Measurements from ENCODE around the gene PCDHGA6. TPM values are rescaled to one million over a fixed set of nuclear protein-coding genes. Genes with fewer than 3 reads are reported as not detected.
"Not testable (repeated sequence)": the region's sequence is repeated elsewhere in the genome, so short reads cannot be mapped to it uniquely, and the experiment has no call there.

The PCDHGA6 gene
- polyA plus RNA-seq, 1 donor: 8.1 TPM

DNA sequence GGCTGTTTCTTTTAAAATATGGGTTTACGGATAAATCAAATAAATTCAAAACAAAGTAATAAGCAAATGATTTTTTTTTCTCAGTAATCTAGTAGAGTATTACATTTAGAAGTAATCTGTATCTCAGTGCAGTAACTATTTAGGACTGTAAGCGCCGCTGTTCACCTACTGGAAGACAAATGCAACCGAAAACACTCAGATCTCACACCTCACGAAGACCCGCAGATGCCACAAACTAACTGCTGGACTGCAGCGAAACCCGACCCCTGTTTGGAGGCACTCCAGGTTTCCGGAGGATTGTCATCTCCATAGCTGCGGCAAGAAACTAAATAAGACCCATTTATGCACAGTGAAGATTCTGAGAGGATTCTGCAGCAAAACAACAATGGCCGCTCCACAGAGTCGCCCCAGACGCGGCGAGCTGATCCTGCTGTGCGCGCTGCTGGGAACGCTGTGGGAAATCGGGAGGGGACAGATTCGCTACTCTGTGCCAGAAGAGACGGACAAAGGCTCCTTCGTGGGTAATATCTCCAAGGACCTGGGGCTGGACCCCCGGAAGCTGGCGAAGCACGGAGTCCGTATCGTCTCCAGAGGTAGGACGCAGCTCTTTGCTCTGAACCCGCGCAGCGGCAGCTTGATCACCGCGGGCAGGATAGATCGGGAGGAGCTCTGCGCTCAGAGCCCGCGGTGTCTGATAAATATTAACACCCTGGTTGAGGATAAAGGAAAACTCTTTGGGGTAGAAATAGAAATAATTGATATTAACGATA, 18.9 kb downstream of the PCDHGA6 start, which contains the start of gene PCDHGA8:
PCDHGA8 (plus strand) TSS at position 205 of the 770 bp plus-strand sequence; CDS start at position 386, 181 bp downstream.
- no peak for DNase-seq

DNA sequence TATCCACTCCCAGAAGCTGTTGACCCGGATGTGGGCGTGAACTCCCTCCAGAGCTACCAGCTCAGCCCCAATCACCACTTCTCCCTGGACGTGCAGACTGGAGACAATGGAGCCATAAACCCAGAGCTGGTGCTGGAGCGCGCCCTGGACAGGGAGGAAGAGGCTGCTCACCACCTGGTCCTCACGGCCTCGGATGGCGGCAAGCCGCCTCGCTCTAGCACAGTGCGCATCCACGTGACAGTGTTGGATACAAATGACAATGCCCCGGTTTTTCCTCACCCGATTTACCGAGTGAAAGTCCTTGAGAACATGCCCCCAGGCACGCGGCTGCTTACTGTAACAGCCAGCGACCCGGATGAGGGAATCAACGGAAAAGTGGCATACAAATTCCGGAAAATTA, 19.6 kb downstream of the PCDHGA6 start:
- no peak for DNase-seq

DNA sequence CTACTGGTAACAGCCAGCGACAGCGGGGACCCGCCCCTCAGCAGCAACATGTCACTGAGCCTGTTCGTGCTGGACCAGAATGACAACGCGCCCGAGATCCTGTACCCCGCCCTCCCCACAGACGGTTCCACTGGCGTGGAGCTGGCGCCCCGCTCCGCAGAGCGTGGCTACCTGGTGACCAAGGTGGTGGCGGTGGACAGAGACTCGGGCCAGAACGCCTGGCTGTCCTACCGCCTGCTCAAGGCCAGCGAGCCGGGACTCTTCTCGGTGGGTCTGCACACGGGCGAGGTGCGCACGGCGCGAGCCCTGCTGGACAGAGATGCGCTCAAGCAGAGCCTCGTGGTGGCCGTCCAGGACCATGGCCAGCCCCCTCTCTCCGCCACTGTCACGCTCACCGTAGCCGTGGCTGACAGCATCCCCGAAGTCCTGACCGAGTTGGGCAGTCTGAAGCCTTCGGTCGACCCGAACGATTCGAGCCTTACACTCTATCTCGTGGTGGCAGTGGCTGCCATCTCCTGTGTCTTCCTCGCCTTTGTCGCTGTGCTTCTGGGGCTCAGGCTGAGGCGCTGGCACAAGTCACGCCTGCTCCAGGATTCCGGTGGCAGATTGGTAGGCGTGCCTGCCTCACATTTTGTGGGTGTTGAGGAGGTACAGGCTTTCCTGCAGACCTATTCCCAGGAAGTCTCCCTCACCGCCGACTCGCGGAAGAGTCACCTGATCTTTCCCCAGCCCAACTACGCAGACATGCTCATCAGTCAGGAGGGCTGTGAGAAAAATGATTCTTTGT, 20.9 kb downstream of the PCDHGA6 start:
- not testable (repeated sequence) for DNase-seq

DNA sequence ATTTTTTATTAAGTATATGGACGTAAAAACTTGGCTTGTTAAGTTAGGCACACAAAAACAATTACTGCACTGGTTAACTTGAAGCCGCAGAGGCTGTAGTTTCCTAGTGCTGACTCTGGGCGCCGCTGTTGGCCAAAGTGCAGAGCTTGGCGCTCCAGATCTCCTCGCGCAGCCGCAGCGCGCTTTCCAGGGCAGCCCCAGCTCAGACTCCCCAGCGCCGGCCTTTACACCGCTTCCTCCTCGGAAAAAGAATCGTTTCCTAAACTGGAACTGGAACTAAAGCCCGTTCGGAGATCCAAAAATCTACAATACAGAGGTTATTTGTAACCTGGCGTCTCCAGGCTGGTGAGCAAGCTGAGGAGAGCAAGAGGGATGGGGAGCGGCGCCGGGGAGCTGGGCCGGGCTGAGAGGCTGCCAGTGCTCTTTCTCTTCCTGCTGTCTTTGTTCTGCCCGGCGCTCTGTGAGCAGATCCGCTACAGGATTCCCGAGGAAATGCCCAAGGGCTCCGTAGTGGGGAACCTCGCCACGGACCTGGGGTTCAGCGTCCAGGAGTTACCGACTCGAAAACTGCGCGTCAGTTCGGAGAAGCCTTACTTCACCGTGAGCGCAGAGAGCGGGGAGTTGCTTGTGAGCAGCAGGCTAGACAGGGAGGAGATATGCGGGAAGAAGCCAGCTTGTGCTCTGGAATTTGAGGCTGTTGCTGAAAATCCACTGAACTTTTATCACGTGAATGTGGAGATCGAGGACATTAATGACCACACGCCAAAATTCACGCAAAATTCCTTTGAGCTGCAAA, 24.3 kb downstream of the PCDHGA6 start, which contains the start of gene PCDHGB5:
PCDHGB5 (plus strand) TSS at position 192 of the 796 bp plus-strand sequence; CDS start at position 373, 181 bp downstream.
- not testable (repeated sequence) for DNase-seq

DNA sequence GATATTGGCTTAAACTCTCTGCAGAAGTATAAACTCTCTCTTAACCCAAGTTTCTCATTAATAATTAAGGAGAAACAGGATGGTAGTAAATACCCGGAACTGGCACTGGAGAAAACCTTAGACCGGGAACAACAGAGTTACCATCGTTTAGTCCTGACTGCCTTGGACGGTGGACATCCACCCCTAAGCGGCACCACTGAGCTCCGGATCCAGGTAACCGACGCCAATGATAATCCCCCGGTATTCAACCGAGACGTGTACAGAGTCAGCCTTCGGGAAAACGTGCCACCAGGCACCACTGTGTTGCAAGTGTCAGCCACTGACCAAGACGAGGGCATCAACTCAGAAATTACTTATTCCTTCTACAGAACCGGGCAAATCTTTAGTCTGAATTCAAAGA, 24.9 kb downstream of the PCDHGA6 start:
- no peak for DNase-seq

DNA sequence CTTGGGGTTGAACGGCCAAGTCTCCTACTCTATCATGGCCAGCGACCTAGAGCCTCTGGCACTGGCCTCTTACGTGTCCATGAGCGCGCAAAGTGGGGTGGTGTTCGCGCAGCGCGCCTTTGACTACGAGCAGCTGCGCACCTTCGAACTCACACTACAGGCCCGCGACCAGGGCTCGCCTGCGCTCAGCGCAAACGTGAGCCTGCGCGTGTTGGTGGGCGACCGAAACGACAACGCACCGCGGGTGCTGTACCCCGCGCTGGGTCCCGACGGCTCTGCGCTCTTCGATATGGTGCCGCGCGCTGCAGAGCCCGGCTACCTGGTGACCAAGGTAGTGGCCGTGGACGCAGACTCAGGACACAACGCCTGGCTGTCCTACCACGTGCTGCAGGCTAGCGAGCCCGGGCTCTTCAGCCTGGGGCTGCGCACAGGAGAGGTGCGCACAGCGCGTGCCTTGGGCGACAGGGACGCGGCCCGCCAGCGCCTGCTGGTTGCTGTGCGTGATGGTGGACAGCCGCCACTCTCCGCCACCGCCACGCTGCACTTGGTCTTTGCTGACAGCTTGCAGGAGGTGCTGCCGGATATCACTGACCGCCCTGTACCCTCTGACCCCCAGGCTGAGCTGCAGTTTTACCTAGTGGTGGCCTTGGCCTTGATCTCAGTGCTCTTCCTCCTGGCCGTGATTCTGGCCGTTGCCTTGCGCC, 26.0 kb downstream of the PCDHGA6 start:
- no peak for DNase-seq

DNA sequence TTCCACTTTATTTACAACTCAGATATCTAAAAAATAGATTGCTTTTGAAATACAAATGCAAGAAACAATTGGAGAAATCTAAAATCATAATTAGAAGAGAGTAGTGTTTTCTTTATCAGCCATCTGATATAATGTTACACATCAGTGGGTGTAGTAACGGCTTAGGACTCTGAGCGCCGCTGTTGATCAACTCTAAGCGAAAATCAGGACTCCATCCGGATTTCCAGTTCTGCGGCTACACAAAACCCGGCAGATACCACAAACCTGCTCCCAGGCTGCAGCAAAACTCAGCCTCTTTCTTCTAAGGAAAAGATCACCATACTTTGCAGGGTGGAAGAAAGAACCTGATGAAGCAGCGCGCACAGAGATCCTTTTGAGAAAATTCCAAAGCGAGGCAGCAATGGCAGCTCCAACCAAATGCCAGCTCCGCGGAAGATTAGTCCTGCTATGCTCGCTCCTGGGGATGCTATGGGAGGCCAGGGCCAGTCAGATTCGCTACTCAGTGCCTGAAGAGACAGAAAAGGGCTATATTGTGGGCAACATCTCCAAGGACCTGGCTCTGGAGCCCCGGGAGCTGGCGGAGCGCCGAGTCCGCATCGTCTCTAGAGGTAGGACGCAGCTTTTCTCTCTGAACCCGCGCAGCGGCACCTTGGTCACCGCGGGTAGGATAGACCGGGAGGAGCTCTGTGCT, 29.0 kb downstream of the PCDHGA6 start, which contains the start of gene PCDHGA9:
PCDHGA9 (plus strand) TSS at position 226 of the 691 bp plus-strand sequence; CDS start at position 401, 175 bp downstream.
- no peak for DNase-seq

DNA sequence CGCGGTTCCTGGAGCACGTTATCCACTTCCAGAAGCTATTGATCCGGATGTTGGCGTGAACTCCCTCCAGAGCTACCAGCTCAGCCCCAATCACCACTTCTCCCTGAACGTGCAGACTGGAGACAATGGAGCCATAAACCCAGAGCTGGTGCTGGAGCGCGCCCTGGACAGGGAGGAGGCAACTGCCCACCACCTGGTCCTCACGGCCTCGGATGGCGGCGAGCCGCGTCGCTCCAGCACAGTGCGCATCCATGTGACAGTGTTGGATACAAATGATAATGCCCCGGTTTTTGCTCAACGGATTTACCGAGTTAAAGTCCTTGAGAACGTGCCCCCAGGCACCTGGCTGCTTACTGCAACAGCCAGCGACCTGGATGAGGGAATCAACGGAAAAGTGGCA, 29.7 kb downstream of the PCDHGA6 start:
- no peak for DNase-seq

DNA sequence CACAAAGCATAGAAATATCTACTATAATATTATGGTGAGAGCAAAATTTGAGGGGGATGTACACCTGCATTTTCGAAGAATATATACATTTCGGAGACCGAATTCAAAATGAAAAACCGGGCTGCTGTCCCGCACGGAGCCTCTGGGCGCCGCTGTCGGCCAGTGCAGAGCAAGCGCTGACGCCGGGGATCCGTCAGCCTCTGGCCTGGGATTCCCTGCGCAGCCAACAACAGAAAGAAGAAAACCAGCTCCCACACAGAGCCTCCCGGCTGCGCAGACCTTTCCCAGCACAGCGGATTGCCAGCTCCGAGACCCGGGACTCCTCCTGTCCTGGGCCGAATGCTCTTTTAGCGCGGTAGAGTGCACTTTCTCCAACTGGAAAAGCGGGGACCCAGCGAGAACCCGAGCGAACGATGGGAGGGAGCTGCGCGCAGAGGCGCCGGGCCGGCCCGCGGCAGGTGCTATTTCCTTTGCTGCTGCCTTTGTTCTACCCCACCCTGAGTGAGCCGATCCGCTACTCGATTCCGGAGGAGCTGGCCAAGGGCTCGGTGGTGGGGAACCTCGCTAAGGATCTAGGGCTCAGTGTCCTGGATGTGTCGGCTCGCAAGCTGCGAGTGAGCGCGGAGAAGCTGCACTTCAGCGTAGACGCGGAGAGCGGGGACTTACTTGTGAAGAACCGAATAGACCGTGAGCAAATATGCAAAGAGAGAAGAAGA, 34.3 kb downstream of the PCDHGA6 start, which contains the start of gene PCDHGB6:
PCDHGB6 (plus strand) TSS at position 232 of the 716 bp plus-strand sequence; CDS start at position 414, 182 bp downstream.
- DNase-seq: not testable (repeated sequence)

DNA sequence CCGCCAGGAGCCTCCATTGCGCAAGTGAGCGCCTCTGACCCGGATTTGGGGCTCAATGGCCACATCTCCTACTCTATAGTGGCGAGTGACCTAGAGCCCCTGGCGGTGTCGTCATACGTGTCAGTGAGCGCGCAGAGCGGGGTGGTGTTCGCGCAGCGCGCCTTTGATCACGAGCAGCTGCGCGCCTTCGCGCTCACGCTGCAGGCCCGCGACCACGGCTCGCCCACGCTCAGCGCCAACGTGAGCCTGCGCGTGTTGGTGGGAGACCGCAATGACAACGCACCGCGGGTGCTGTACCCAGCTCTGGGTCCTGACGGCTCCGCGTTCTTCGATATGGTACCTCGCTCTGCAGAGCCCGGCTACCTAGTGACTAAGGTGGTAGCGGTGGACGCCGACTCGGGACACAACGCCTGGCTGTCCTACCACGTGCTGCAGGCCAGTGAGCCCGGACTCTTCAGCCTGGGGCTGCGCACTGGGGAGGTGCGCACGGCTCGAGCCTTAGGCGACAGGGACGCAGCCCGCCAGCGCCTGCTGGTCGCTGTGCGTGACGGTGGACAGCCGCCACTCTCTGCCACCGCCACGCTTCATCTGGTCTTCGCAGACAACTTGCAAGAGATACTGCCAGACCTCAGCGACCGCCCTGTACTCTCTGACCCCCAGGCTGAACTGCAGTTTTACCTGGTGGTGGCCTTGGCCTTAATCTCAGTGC, 36.1 kb downstream of the PCDHGA6 start:
- DNase-seq: no peak

DNA sequence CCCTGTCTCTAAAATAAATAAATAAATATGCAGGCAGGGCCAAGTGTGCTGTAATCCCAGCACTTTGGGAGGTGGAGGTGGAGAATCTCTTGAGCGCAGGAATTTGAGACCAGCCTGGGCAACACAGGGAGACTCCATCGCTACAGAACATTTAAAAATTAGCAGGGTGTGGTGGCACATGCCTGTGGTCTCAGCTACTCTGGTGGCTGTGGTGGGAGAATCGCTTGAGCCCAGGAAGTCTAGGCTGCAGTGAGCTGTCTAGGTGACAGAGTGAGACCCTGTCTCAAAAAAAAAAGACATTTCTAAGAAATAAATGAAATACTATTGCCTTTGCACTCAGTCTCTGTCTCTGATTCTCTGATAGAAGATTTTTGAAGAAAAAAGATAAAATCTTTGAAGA, 37.9 kb downstream of the PCDHGA6 start:
- DNase-seq: no peak

DNA sequence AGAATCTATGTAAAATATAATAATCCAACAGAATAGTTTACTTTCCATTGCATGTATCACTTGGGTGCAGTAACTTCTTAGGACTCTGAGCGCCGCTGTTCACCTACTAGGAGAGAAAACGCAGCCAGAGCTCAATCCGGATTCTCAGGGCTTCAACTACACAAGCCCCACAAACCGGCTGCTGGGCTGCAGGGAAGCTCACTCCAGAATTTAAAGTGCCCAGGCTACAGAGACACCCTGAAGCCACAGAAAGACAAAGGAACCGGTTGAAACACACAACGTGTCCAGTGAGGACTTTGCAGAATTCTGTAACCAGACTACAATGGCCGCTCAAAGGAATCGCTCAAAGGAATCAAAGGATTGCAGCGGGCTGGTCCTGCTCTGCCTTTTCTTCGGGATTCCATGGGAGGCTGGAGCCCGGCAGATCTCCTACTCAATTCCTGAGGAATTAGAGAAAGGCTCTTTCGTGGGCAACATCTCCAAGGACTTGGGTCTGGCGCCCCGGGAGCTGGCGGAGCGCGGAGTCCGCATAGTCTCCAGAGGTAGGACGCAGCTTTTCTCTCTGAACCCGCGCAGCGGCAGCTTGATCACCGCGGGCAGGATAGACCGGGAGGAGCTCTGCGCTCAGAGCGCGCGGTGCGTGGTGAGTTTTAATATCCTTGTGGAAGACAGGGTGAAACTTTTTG, 39.3 kb downstream of the PCDHGA6 start, which contains the start of gene PCDHGA10:
PCDHGA10 (plus strand) TSS at position 134 of the 686 bp plus-strand sequence; CDS start at position 323, 189 bp downstream.
- no peak for DNase-seq

DNA sequence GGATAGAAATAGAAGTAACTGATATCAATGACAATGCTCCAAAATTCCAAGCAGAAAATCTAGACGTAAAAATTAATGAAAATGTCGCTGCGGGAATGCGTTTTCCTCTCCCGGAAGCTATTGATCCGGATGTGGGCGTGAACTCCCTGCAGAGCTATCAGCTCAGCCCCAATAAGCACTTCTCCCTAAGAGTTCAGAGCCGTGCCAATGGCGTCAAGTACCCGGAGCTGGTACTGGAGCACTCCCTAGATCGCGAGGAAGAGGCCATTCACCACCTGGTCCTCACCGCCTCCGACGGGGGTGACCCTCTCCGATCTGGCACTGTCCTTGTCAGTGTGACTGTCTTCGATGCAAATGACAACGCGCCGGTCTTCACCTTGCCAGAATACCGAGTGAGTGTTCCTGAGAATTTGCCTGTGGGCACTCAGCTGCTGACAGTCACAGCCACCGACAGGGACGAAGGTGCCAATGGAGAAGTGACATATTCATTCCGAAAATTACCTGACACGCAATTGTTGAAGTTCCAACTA, 39.9 kb downstream of the PCDHGA6 start:
- DNase-seq: no peak

DNA sequence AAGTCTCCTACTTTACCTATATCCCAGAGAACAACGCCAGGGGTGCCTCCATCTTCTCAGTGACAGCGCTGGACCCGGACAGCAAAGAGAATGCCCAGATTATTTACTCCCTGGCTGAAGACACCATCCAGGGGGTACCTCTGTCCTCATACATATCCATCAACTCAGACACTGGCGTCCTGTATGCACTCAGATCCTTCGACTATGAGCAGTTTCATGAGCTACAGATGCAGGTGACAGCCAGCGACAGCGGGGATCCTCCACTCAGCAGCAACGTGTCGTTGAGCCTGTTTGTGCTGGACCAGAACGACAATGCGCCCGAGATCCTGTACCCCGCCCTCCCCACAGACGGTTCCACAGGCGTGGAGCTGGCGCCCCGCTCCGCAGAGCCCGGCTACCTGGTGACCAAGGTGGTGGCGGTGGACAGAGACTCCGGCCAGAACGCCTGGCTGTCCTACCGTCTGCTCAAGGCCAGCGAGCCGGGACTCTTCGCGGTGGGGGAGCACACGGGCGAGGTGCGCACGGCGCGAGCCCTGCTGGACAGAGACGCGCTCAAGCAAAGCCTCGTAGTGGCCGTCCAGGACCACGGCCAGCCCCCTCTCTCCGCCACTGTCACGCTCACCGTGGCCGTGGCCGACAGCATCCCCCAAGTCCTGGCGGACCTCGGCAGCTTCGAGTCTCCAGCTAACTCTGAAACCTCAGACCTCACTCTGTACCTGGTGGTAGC, 41.0 kb downstream of the PCDHGA6 start:
- not testable (repeated sequence) for DNase-seq

DNA sequence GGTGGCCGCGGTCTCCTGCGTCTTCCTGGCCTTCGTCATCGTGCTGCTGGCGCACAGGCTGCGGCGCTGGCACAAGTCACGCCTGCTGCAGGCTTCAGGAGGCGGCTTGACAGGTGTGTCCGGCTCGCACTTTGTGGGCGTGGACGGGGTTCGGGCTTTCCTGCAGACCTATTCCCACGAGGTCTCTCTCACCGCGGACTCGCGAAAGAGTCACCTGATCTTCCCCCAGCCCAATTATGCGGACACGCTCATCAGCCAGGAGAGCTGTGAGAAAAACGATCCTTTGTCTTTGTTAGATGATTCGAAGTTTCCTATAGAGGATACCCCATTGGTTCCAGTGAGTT, 41.6 kb downstream of the PCDHGA6 start:
- not testable (repeated sequence) for DNase-seq

DNA sequence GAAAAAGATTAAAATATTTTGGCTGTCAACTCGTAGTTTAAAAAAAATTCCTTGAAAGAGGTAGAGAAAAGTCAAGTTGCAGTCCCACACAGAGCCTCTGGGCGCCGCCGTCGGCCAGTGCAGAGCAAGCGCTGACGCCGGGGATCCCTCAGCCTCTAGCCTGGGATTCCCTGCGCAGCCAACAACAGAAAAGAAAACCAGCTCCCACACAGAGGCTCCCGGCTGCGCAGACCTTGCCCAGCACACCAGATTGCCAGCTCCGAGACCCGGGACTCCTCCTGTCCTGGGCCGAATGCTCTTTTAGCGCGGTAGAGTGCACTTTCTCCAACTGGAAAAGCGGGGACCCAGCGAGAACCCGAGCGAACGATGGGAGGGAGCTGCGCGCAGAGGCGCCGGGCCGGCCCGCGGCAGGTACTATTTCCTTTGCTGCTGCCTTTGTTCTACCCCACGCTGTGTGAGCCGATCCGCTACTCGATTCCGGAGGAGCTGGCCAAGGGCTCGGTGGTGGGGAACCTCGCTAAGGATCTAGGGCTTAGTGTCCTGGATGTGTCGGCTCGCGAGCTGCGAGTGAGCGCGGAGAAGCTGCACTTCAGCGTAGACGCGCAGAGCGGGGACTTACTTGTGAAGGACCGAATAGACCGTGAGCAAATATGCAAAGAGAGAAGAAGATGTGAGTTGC, 43.9 kb downstream of the PCDHGA6 start, which contains the start of gene PCDHGB7:
PCDHGB7 (plus strand) TSS at position 184 of the 679 bp plus-strand sequence; CDS start at position 367, 183 bp downstream.
- peak; percentile 60 for DNase-seq
